DLD1 (cell line): Measurements from ENCODE around the gene LGALSL.

Experiments
- in situ Hi-C: cut with HindIII; loops from 2 replicates; pipeline ENCODE4 v1.10.0; 2017; ENCODE audit warnings: low sequenced_read_pairs

The LGALSL gene

DNA sequence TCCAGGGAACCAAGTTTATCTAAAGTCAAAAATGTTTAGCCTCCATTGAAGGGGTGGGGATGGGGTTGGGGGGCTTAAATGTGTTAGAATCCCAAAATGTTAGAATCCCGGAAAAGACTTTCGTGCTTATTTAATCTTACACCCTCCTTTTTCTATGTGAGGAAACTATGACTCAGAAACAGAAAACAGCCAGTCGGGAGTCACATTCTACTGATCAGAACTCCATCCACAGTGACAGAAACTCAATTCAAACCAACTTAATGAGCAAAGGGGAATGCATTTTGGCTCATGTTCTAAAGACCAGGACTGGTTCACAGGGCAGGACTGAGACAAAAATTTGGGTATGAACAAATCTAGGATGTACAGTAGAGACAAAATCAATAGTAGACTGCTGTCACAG lies 38.3 kb downstream of the LGALSL start:
- in situ Hi-C loops, result no loop called here

DNA sequence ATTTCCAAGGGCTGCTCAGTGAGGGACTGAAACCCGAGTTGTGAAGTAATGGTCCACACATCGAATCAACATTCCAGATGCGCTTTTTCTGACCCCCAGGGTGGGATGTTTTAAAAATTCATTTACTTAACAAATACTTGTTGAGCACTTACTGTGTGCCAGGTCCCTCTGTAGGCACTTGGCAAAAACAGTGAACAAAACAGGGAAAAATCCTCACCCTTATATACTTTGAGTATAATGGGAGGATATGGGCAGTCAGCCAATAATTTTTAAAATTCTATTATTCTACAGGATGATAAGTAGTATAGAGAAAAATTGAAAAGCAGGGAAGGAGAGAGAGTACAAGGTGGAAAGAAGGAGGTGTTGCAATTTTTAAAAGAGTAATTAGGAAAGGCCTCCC lies 38.9 kb downstream of the LGALSL start:
- in situ Hi-C loops, result no loop called here

DNA sequence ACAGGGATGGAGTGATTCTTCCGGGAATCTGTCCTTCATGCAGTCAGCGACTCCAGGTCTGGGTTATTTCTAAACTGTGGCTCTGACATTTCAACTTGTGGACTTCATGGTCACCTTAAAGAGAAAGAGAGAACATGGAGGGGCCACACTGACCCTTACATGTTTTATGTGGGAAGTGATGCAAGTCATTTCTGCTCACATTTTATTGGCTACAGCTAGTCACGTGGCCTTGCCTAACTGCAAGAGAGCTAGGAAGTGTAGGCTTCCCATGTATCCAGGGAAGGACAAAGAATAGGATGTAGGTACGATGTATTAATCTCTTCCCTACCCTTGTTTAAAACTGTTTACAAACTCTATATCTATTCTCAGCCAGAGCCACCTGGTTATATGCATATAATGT lies 39.8 kb downstream of the LGALSL start:
- in situ Hi-C loops, result no loop called here

DNA sequence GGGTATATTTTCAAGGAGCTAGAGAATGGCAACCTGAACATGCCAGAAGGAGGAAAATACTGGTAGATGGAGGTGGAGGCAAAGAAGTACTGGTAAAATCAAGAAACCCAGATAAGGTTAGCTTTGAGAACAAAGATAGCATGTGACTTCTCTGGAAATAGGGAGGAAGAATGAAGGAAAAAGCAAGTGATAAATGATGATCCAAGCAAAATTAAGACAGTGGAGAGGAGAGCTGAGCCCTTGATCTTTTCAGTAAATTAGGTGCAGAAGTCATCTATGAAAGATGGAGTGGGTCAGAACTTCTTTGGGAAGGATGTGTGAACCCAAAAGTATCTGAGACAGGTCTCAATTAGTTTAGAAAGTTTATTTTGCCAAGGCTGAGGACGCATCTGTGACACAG lies 44.5 kb downstream of the LGALSL start:
- in situ Hi-C loops, result no loop called here

DNA sequence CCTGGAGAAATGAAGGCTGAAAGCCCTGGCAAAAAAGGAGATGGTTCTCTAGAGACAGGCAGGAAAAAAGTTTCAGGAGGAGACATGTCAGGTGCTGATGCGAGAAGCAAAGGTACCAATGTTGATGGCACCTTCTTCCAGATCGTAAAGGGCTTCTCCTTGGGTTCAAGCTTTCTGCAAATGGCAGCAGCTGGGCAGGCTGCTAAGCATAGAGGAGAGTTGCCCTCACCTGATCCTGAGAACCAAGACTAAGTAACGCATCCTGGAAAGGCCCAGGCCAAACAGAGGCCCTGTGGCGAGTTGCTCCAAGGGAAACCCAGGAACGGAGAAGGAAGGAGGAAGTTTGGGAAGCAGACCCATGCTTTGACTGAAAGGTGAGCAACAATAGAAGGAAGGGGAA lies 46.6 kb downstream of the LGALSL start:
- in situ Hi-C loops, result loop anchor here (5.0 to 25.0 kb wide), 2 partner anchors 33 to 163 kb away; no protein-coding TSS in a partner anchor

DNA sequence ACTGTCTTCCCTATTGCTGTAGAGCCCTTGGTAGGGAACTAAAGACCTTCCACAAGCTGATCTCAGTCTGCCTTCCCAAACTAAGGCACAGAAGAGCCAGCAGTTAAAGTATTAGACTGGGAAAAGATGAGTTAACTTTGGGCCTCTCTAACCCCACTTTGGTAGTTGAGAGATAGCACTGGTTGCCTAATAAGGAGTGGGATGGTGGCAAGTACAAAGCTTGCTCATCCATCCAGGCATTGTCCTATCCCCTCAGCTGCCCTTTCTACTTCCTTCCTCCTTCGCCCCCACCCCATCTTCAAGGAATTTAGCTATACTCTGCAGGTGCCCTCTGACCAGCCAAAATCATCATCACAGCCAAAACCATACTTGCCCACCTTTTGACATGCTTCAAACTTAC lies 48.0 kb downstream of the LGALSL start:
- in situ Hi-C loops, result loop anchor here (5.0 to 25.0 kb wide), 2 partner anchors 35 to 165 kb away; no protein-coding TSS in a partner anchor

DNA sequence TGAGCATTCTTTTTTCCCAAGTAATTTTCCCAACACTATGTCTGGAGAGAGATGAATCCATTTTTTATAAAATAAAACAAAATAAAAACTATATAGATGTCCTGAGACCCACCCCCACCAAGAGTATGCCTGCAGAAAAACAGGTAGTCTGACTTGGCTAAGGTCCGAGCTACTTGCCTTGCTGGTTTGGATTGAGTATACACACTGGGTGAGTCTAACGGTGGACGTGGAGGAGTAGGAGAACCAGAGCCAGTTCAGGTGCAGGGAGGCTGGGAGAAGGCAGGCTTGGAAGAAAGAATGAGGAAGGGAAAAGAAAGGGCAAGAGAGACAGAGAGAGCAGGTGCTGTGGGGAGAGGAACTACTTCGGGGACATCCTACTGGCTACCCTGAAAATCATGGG lies 48.9 kb downstream of the LGALSL start:
- in situ Hi-C loops, result loop anchor here (5.0 to 25.0 kb wide), 2 partner anchors 36 to 166 kb away; no protein-coding TSS in a partner anchor

DNA sequence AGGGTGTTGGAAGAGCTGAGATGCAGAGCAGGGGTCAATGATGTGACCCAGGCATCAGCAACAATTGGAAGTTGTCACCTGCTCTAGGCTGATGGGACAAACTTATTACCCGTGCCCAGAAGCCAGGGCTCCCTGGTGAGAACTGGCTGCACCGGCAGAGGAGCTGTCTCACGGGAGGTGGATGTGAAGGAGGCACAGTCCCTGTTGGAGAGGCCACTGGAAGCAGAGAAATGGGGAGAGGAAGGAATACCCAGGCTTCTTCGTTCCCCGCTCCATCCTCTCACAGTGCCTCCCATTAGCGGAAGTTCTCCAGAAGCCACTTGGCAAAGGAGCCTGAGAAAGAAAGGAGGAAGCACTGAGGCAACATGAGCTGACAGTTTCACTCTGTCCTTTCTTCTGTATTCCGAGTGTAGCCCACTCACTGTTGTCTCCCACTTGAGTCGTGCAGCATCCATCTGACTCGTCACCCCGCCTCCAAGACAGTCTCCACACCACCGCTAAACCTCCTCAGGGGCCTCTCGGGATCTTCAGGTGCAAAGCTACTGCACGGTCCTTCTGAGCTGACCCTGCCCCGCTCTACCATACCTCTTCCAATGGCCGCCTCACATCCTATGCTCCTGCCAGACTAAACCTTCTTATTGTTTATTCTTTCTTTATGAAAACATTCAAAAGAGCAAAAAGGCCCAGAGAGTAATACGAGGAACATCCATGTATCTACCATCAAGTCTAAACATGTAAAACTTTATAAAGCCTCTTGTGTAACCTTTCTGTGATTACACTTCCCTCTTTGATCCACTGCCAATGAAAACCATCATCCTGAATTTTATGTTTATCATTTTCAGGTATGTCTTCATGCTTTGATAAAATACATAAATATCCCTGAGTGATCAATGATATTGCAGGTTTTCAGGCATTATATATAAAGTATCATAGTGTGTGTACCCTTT lies 51.1 kb downstream of the LGALSL start:
- in situ Hi-C loops, result loop anchor here (5.0 to 25.0 kb wide), 2 partner anchors 38 to 168 kb away; no protein-coding TSS in a partner anchor

DNA sequence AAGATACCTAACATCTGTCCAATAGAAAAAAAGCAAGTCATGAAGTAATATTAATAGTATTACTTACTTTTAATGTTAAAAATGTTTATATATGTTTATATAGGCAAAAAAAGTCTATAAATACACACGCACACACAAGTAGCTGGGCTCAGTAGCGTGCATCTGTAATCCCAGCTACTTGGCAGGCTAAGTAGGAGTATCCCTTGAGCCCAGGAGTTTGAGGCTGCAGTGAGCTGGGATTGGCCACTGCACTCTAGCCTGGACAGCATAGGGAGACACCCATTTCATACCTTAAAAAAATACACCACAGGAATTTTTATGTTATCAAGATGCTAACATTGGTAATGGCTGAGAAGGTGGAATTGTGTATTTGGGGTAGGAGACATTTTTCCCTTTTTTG lies 52.7 kb downstream of the LGALSL start:
- in situ Hi-C loops, result loop anchor here (25.0 kb wide), 1 partner anchor 169 kb away; no protein-coding TSS in a partner anchor
